IPS DF 6.9 (cell line): ENCODE measurements around the gene EIF4G3.
"Not testable (repeated sequence)": the region's sequence is repeated elsewhere in the genome, so short reads cannot be mapped to it uniquely, and the experiment has no call there.

ENCODE experiments used
- DNase-seq: peaks from one replicate; pipeline ENCODE4 v3.0.0-alpha.2; 2013; ENCODE audit warnings: low read depth, low spot score
- H3K27ac ChIP-seq: one replicate; pipeline ENCODE4 v1.5.1; 2013; ENCODE audit warnings: low read length, control low read depth
- H3K27me3 ChIP-seq: 2 replicates; pipeline ENCODE4 v1.6.1; 2013; ENCODE audit warnings: mild to moderate bottlenecking, low read length; ENCODE audit not compliant: control insufficient read depth, insufficient read depth
- H3K36me3 ChIP-seq: 2 replicates; pipeline ENCODE4 v1.6.1; 2013; ENCODE audit warnings: low read length; ENCODE audit not compliant: control insufficient read depth, insufficient read depth
- H3K4me1 ChIP-seq: 2 replicates; pipeline ENCODE4 v1.6.1; 2013; ENCODE audit warnings: low read length; ENCODE audit not compliant: control insufficient read depth, insufficient read depth
- H3K4me3 ChIP-seq: 2 replicates; pipeline ENCODE4 v1.5.1; 2013; ENCODE audit warnings: mild to moderate bottlenecking, low read length
- H3K9me3 ChIP-seq: 2 replicates; pipeline ENCODE4 v1.6.1; 2013; ENCODE audit warnings: low read length, inconsistent platforms; ENCODE audit not compliant: control insufficient read depth, insufficient read depth
- WGBS: extraction: QIAGEN DNeasy Blood & Tissue Kit; methylation state at CpG from one replicate; pipeline ENCODE4 v1.1.7; 2013; ENCODE audit warnings: mixed read lengths, missing lambda C conversion rate; ENCODE audit not compliant: insufficient read length, insufficient coverage; 5-methylcytosine and 5-hydroxymethylcytosine counted together

The EIF4G3 gene

GRCh38 chr1:21176586-21177555 is at the start of gene EIF4G3:
EIF4G3 (minus strand) TSS chr1:21176897; CDS start chr1:21002742, 174,155 bp downstream.
- no peaks in the 10 kb centered on the region for H3K9me3 ChIP-seq
- H3K27me3 ChIP-seq: no peaks in the 10 kb centered on the region; the same call in 1 of the 2 replicates
- peak; percentile 90 for DNase-seq
- peak within 1 kb of the TSS; percentile 65 for H3K4me3 ChIP-seq
- H3K4me1 ChIP-seq: peaks cover 3% of the 10 kb centered on the region; the same call in 1 of the 2 replicates
- WGBS: no CpG with 5 or more reads among the region's 90 CpGs
- no peaks in the 10 kb centered on the region for H3K36me3 ChIP-seq
- no peak within 1 kb of the TSS for H3K27ac ChIP-seq

- H3K9me3 ChIP-seq: no peaks in the 10 kb centered on the region
- no CpG with 5 or more reads among the region's 33 CpGs for WGBS
- H3K27me3 ChIP-seq: no peaks in the 10 kb centered on the region
- H3K4me3 ChIP-seq: no peak overlapping the region
- peaks cover 6% of the 10 kb centered on the region; the same call in 1 of the 2 replicates for H3K36me3 ChIP-seq
- no peak overlapping the region for H3K27ac ChIP-seq
- H3K4me1 ChIP-seq: no peaks in the 10 kb centered on the region
- DNase-seq: no peak
Measured at GRCh38 chr1:21225065-21225464, 48.4 kb upstream of the EIF4G3 start.

- H3K27me3 ChIP-seq: no peaks in the 10 kb centered on the region
- WGBS: no CpG with 5 or more reads among the region's 7 CpGs
- peaks cover 6% of the 10 kb centered on the region; the same call in 1 of the 2 replicates for H3K4me1 ChIP-seq
- no peak overlapping the region for H3K27ac ChIP-seq
- DNase-seq: no peak
- no peaks in the 10 kb centered on the region for H3K9me3 ChIP-seq
- H3K36me3 ChIP-seq: peaks cover 6% of the 10 kb centered on the region
- no peak overlapping the region for H3K4me3 ChIP-seq
Measured at GRCh38 chr1:21220815-21221214, 44.1 kb upstream of the EIF4G3 start.

GRCh38 chr1:21219674-21220073 is 43.0 kb upstream of the EIF4G3 start:
- WGBS: no CpG with 5 or more reads among the region's 21 CpGs

GRCh38 chr1:21217812-21218596 is 41.3 kb upstream of the EIF4G3 start:
- peak; percentile 58 for DNase-seq

More at GRCh38 chr1:21219674-21220073, 43.0 kb upstream of the EIF4G3 start:
- H3K4me3 ChIP-seq: no peak overlapping the region
- no peaks in the 10 kb centered on the region; the same call in 1 of the 2 replicates for H3K36me3 ChIP-seq
- no peaks in the 10 kb centered on the region for H3K27me3 ChIP-seq
- H3K27ac ChIP-seq: no peak overlapping the region
- H3K9me3 ChIP-seq: no peaks in the 10 kb centered on the region
- no peak for DNase-seq
- peaks cover 6% of the 10 kb centered on the region; the same call in 1 of the 2 replicates for H3K4me1 ChIP-seq

GRCh38 chr1:21216835-21217811 is 40.4 kb upstream of the EIF4G3 start:
- H3K27ac ChIP-seq: no peak overlapping the region
- peak; percentile 45 for DNase-seq
- H3K4me3 ChIP-seq: no peak overlapping the region
- H3K9me3 ChIP-seq: no peaks in the 10 kb centered on the region
- peaks cover 7% of the 10 kb centered on the region; the same call in 1 of the 2 replicates for H3K4me1 ChIP-seq
- no CpG with 5 or more reads among the region's 19 CpGs for WGBS
- no peaks in the 10 kb centered on the region for H3K27me3 ChIP-seq
- H3K36me3 ChIP-seq: no peaks in the 10 kb centered on the region; the same call in 1 of the 2 replicates

More at GRCh38 chr1:21217812-21218596, 41.3 kb upstream of the EIF4G3 start:
- H3K4me3 ChIP-seq: no peak overlapping the region
- no peaks in the 10 kb centered on the region for H3K9me3 ChIP-seq
- H3K4me1 ChIP-seq: peaks cover 6% of the 10 kb centered on the region; the same call in 1 of the 2 replicates
- no peaks in the 10 kb centered on the region for H3K27me3 ChIP-seq
- no peak overlapping the region for H3K27ac ChIP-seq
- no CpG with 5 or more reads among the region's 20 CpGs for WGBS
- no peaks in the 10 kb centered on the region; the same call in 1 of the 2 replicates for H3K36me3 ChIP-seq

GRCh38 chr1:21212126-21212525 is 35.4 kb upstream of the EIF4G3 start:
- WGBS: no CpG with 5 or more reads among the region's 3 CpGs
- Histone ChIP-seq H3K27ac (no peak overlapping the region), H3K36me3 (no peaks in the 10 kb centered on the region), H3K9me3 (no peaks in the 10 kb centered on the region), H3K4me1 (0 out of 2 replicates have a peak, but pooled peaks cover 1% of the 10 kb centered on the region), H3K4me3 (no peak overlapping the region), H3K27me3 (no peaks in the 10 kb centered on the region)
- DNase-seq: no peak

- H3K36me3 ChIP-seq, H3K27me3 ChIP-seq, H3K4me3 ChIP-seq, H3K9me3 ChIP-seq, H3K4me1 ChIP-seq, DNase-seq, H3K27ac ChIP-seq: not testable (repeated sequence)
- no CpG with 5 or more reads among the region's 6 CpGs for WGBS
Measured at GRCh38 chr1:21208137-21208700, 31.5 kb upstream of the EIF4G3 start.

GRCh38 chr1:21206117-21206516 is 29.4 kb upstream of the EIF4G3 start:
- no CpG with 5 or more reads among the region's 2 CpGs for WGBS
- DNase-seq: no peak

More at GRCh38 chr1:21206117-21206516, 29.4 kb upstream of the EIF4G3 start:
- Histone ChIP-seq H3K36me3 (no peaks in the 10 kb centered on the region), H3K27ac (no peak overlapping the region), H3K4me3 (no peak overlapping the region), H3K9me3 (no peaks in the 10 kb centered on the region), H3K4me1 (no peaks in the 10 kb centered on the region), H3K27me3 (no peaks in the 10 kb centered on the region)
